ENCODE data around the gene ELF2.
A peak's percentile ranks its signal among the peaks of the same experiment; 100 is the strongest.
"Not testable (repeated sequence)": the region's sequence is repeated elsewhere in the genome, so short reads cannot be mapped to it uniquely, and the experiment has no call there.

The ELF2 gene

GRCh38 chr4:139024686-139025085 is 152.3 kb downstream of the ELF2 start:
- no peak overlapping the region for H3K4me3 ChIP-seq (ENCODE audit: low read depth, low read length)
- TF ChIP-seq MAX (IDR thresholded peaks at IDR 0.05; ENCODE audit: low read depth, low read length) (no peak), POLR2A (IDR thresholded peaks at IDR 0.05; ENCODE audit: extremely low read depth, insufficient read length) (no peak), MYC (IDR thresholded peaks at IDR 0.05; ENCODE audit: low read depth, low read length) (no peak)
- TF ChIP-seq, protein P1, sequence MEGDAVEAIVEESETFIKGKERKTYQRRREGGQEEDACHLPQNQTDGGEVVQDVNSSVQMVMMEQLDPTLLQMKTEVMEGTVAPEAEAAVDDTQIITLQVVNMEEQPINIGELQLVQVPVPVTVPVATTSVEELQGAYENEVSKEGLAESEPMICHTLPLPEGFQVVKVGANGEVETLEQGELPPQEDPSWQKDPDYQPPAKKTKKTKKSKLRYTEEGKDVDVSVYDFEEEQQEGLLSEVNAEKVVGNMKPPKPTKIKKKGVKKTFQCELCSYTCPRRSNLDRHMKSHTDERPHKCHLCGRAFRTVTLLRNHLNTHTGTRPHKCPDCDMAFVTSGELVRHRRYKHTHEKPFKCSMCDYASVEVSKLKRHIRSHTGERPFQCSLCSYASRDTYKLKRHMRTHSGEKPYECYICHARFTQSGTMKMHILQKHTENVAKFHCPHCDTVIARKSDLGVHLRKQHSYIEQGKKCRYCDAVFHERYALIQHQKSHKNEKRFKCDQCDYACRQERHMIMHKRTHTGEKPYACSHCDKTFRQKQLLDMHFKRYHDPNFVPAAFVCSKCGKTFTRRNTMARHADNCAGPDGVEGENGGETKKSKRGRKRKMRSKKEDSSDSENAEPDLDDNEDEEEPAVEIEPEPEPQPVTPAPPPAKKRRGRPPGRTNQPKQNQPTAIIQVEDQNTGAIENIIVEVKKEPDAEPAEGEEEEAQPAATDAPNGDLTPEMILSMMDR (IDR thresholded peaks at IDR 0.05; ENCODE audit: low read depth, low read length), result no peak
- no peak for DNase-seq (ENCODE audit: low read depth)

DNA sequence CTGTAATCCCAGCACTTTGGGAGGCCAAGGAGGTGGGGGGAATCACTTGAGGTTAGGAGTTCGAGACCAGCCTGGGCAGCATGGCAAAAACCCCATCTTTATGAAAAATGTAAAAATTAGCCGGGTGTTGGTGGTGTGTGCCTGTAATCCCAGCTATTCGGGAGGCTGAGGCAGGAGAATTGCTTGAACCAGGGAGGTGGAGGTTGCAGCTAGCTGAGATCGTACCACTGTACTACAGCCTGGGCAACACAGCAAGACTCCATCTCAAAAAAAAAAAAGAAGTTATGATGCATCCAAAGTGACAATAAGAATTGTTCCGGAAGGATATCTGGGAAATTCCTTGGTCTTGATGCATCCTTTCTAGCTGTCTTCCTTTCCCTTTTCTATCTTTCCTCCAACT is 154.2 kb downstream of the ELF2 start:
- no peak for TF ChIP-seq MAX (IDR thresholded peaks at IDR 0.05; ENCODE audit: low read depth, low read length)
- no peak for TF ChIP-seq MYC (IDR thresholded peaks at IDR 0.05; ENCODE audit: low read depth, low read length)
- TF ChIP-seq POLR2A (IDR thresholded peaks at IDR 0.05; ENCODE audit: extremely low read depth, insufficient read length), result no peak
- TF ChIP-seq, protein P1 (IDR thresholded peaks at IDR 0.05; ENCODE audit: low read depth, low read length), result no peak
- H3K4me3 ChIP-seq (ENCODE audit: low read depth, low read length), result no peak overlapping the region
- no peak for DNase-seq (ENCODE audit: low read depth)

DNA sequence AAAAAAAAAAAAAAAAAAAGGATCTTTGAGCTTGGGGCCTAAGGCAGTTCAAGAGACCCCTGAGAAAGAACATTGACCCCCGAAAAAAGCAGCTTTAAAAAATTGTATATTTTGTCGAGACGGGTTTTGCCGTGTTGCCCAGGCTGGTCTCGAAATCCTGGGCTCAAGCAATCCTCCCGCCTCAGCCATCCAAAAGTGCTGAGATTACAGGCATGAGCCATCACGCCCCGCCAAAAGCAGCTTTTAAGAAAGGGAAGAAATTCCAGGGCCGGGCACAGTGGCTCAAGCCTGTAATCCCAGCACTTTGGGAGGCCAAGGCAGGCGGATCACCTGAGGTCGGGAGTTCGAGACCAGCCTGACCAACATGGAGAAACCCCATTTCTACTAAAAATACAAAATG is 155.9 kb downstream of the ELF2 start:
- H3K4me3 ChIP-seq (ENCODE audit: low read depth, low read length), result not testable (repeated sequence)

DNA sequence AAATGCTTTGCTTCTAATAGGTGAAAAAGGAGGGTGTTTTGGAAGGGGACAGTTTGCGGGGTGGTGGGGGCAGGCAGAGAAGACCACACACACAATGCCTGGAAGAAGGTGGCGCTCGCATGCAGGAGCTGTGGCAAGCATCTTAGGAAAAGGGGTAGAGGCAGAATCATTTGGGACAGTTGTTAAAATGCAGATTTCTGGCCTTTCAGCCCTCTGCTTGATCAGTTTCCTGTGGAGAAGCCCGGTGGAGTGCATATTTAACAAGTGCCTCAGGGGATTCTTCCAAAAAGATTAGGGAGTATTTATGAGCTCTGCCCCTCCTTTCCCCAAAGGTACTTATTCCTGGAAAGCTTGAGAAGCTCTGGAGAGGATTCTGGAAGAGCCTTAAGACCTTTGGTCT is 156.6 kb downstream of the ELF2 start:
- peak overlapping the region; percentile 37 for H3K4me3 ChIP-seq (ENCODE audit: low read depth, low read length)
- TF ChIP-seq MYC (IDR thresholded peaks at IDR 0.05; ENCODE audit: low read depth, low read length), result no peak
- TF ChIP-seq, protein P1 (IDR thresholded peaks at IDR 0.05; ENCODE audit: low read depth, low read length), result no peak
- no peak for TF ChIP-seq MAX (IDR thresholded peaks at IDR 0.05; ENCODE audit: low read depth, low read length)
- TF ChIP-seq POLR2A (IDR thresholded peaks at IDR 0.05; ENCODE audit: extremely low read depth, insufficient read length), result no peak
- DNase-seq (ENCODE audit: low read depth), result no peak

More for the DNA sequence above, 155.9 kb downstream of the ELF2 start:
- not testable (repeated sequence) for DNase-seq (ENCODE audit: low read depth)

DNA sequence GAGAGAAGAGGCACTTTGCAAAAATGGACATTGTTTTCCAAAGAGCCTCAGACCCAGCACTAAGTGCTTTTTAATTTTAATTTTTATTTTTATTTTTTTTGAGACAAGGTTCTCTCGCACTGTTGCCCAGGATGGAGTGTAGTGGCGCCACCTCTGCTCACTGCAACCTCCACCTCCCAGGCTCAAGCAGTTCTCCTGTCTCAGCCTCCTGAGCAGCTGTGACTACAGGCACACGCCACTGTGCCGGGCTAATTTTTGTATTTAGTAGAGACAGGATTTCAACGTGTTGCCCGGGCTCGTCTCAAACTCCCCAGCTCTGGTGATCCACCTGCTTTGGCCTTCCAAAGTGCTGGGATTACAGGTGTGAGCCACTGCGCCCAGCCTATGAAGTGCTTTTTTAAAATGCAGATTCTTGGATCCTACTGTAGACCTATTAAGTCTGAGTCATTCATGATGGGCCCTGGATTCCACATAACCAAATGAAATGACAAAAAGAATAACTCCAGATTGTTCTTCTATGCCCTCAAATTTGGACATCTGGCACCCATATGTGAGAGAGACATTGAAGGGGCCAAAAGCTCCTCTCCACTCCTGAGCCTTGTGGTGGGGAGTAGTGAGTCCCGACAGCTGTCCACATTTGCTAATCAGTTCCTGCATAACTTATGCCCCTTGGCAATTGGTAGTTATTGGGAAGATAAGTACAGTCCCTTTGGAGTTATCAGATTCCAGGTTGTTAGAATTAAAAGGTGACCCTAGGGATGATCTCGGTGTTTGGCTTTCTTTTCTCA is 157.9 kb downstream of the ELF2 start:
- TF ChIP-seq, protein P1 (IDR thresholded peaks at IDR 0.05; ENCODE audit: low read depth, low read length), result no peak
- TF ChIP-seq MYC (IDR thresholded peaks at IDR 0.05; ENCODE audit: low read depth, low read length) (no peak), MAX (IDR thresholded peaks at IDR 0.05; ENCODE audit: low read depth, low read length) (no peak), POLR2A (IDR thresholded peaks at IDR 0.05; ENCODE audit: extremely low read depth, insufficient read length) (no peak)
- DNase-seq (ENCODE audit: low read depth), result no peak
- peak overlapping the region; percentile 93 for H3K4me3 ChIP-seq (ENCODE audit: low read depth, low read length)

DNA sequence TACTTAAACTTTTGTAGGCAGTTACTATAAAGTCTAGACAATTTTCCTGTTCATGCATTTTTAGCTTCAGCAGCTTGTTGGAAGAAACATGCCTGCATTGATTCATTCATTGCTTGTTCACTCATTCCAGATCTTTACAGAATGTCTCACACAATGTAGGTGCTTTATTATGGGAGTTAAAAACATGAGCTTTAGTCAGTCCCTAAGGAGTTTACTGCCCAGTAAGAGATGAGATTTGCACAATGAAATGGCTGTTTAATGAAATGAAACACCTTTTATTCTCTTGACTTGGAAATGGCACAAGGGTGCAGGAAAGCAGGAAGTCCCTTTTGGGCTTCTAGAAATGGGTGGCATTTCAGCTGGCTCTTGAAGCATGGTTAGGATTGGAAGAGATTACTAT is 158.5 kb downstream of the ELF2 start:
- peak overlapping the region; percentile 93 for H3K4me3 ChIP-seq (ENCODE audit: low read depth, low read length)
- TF ChIP-seq MAX (IDR thresholded peaks at IDR 0.05; ENCODE audit: low read depth, low read length), result no peak
- TF ChIP-seq, protein P1 (IDR thresholded peaks at IDR 0.05; ENCODE audit: low read depth, low read length), result no peak
- TF ChIP-seq MYC (IDR thresholded peaks at IDR 0.05; ENCODE audit: low read depth, low read length), result no peak
- TF ChIP-seq POLR2A (IDR thresholded peaks at IDR 0.05; ENCODE audit: extremely low read depth, insufficient read length), result no peak
- peak; percentile 25 for DNase-seq (ENCODE audit: low read depth)
